GM18907 (cell line): Measurements from ENCODE around the gene PROCR.
"Not testable (repeated sequence)": the region's sequence is repeated elsewhere in the genome, so short reads cannot be mapped to it uniquely, and the experiment has no call there.

Experiments
- ATAC-seq: cut with Tn5 transposase; IDR thresholded peaks from one replicate; pipeline ENCODE4 v1.9.1; 2021; ENCODE audit warnings: mild to moderate bottlenecking, moderate library complexity; ENCODE audit not compliant: unreplicated experiment

The PROCR gene

GRCh38 chr20:35192118-35192872 lies 20.4 kb downstream of the PROCR start:
- no peak for ATAC-seq

GRCh38 chr20:35193031-35193791 lies 21.3 kb downstream of the PROCR start:
- not testable (repeated sequence) for ATAC-seq

GRCh38 chr20:35196313-35196712 lies 24.4 kb downstream of the PROCR start:
- no peak for ATAC-seq

- no peak for ATAC-seq
Observed at GRCh38 chr20:35199740-35200139, 27.9 kb downstream of the PROCR start.

GRCh38 chr20:35200267-35200666 lies 28.4 kb downstream of the PROCR start:
- ATAC-seq: no peak

GRCh38 chr20:35201467-35201866 lies 29.6 kb downstream of the PROCR start:
- not testable (repeated sequence) for ATAC-seq

- no peak for ATAC-seq
Observed at GRCh38 chr20:35206802-35207201, 34.9 kb downstream of the PROCR start.

GRCh38 chr20:35207950-35208611 lies 36.2 kb downstream of the PROCR start:
- ATAC-seq: no peak

- ATAC-seq: no peak
Observed at GRCh38 chr20:35215066-35215956, 43.4 kb downstream of the PROCR start.

GRCh38 chr20:35216541-35216940 lies 44.7 kb downstream of the PROCR start:
- ATAC-seq: no peak

- ATAC-seq: no peak
Observed at GRCh38 chr20:35223941-35224340, 52.1 kb downstream of the PROCR start.

- ATAC-seq: no peak
Observed at GRCh38 chr20:35224536-35224935, 52.7 kb downstream of the PROCR start.

- no peak for ATAC-seq
Observed at GRCh38 chr20:35225319-35226125, 53.6 kb downstream of the PROCR start.

GRCh38 chr20:35226126-35226883 lies 54.4 kb downstream of the PROCR start, which contains the start of gene MMP24:
MMP24 (plus strand) TSS chr20:35226690; CDS start chr20:35226739, 49 bp downstream.
- no peak for ATAC-seq
